MM.1S (cell line): ENCODE results near the gene ELOF1.

Experiments
- EZH2 ChIP-seq: fragments of 300-600 bp; sonication (generic); optimal IDR thresholded peaks from 2 replicates; pipeline ENCODE3; 2017; ENCODE audit warnings: low read depth, mild to moderate bottlenecking, antibody characterized with exemption, low read length, mixed read lengths
- TF ChIP-seq, protein P1 (sequence below): fragments of 300-600 bp; sonication (generic); IDR thresholded peaks from 2 replicates; pipeline ENCODE4 v1.5.1; 2016; ENCODE audit warnings: antibody characterized with exemption, low read length, mixed read lengths

DNA sequence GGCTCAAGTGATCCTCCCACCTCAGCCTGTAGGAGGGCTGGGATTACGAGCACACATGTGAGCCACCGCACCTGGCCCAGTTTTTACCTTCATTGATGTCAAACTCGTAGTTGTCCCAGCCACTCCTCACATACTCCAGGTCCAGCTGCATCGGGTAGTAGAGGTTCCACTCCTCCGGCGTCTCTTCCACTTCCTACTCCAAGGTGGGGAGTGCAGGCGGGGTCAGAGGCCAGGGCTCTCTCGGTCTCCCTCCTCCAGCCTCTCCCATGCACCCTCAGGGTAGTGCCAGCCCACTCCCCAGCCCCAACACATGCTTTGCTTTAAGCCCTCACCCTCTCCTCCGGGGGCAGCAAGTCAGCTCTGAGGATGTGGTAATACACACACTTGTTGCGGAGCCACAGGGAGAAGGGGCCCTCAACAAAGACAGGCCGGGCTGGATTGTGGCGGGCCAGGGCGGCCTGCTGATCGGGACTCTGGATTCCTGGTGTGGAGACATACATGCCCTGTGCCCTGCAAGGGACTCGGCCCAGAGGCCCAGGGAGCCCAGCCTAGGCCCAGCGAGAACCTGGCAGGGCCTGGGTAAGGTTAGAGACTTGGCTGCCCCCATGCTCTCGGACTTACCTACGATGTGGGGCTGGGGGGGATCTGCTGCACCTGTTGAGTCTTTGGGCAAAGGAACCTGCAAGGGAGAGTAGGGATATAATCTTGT lies 51.5 kb downstream of the ELOF1 start:
- TF ChIP-seq, protein P1, sequence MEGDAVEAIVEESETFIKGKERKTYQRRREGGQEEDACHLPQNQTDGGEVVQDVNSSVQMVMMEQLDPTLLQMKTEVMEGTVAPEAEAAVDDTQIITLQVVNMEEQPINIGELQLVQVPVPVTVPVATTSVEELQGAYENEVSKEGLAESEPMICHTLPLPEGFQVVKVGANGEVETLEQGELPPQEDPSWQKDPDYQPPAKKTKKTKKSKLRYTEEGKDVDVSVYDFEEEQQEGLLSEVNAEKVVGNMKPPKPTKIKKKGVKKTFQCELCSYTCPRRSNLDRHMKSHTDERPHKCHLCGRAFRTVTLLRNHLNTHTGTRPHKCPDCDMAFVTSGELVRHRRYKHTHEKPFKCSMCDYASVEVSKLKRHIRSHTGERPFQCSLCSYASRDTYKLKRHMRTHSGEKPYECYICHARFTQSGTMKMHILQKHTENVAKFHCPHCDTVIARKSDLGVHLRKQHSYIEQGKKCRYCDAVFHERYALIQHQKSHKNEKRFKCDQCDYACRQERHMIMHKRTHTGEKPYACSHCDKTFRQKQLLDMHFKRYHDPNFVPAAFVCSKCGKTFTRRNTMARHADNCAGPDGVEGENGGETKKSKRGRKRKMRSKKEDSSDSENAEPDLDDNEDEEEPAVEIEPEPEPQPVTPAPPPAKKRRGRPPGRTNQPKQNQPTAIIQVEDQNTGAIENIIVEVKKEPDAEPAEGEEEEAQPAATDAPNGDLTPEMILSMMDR, result no peak
- TF ChIP-seq EZH2, result no peak
